ENCODE results near the gene GCDH.

Gene GCDH

DNA sequence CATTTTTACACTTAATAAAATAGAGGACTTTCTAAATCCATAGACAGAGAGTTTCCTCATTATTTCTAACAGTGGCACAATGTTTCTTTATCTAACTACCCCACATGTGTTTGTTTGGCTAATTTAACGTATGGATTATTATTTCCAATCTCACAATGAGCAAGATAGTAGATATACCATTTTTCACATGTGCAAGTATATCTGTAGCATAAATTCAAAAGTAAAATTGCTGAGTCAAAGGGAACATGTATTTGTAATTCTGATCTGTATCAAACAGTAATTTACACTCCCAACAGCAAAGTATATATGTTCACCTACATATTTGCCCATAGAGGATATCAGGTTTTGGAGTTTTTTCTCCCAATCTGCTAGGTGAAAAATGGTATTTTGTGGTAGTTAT is 34.3 kb upstream of the GCDH start:
- H3K4me3 ChIP-seq (ENCODE audit: control insufficient read depth, low read depth, low read length) = no peak overlapping the region
- DNase-seq (ENCODE audit: low read depth) = no peak
- no peak for TF ChIP-seq CTCF (conservative IDR thresholded peaks at IDR 0.05; ENCODE audit: control insufficient read depth, insufficient read depth, low read depth, low read length)

DNA sequence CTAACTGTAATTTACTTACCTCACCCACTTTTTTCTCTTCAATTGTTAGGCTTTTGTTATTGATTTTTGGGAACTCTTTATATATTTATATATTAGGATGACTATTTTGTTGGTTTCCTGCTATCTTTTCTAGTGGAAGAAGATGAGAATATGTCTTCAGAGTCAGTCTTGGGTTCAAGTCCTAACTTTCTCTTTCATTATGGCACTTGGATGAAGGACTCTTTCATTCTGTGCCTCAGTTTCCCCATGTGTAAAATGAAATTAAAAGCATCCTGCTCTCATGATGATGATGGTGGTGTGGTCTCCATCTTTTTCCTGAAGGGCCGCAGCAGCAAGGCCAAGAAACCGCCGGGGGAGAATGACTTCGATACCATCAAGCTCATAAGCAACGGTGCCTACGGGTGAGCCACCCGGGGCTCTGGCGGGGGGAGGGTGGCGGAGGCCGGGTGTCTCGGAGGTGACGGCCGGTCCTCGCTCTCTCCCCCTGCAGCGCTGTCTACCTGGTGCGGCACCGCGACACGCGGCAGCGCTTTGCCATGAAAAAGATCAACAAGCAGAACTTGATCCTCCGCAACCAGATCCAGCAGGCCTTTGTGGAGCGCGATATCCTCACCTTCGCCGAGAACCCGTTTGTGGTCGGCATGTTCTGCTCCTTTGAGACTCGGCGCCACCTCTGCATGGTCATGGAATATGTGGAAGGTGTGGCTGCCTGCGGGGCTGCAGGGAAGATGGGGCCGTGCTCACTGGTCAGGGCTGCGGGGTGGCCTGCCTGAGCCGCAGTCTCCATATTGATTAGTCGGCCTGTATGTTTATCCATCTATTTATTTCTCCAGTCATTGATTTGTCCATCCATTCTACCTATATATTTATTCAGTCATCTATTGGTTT is 32.7 kb upstream of the GCDH start:
- H3K4me3 ChIP-seq (ENCODE audit: control insufficient read depth, low read depth, low read length) = no peak overlapping the region
- TF ChIP-seq CTCF (conservative IDR thresholded peaks at IDR 0.05; ENCODE audit: control insufficient read depth, insufficient read depth, low read depth, low read length) = no peak
- no peak for DNase-seq (ENCODE audit: low read depth)

GRCh38 chr19:12859546-12859945 is 31.4 kb upstream of the GCDH start:
- no peak overlapping the region for H3K4me3 ChIP-seq (ENCODE audit: control insufficient read depth, low read depth, low read length)
- no peak for TF ChIP-seq CTCF (conservative IDR thresholded peaks at IDR 0.05; ENCODE audit: control insufficient read depth, insufficient read depth, low read depth, low read length)
- no peak for DNase-seq (ENCODE audit: low read depth)

DNA sequence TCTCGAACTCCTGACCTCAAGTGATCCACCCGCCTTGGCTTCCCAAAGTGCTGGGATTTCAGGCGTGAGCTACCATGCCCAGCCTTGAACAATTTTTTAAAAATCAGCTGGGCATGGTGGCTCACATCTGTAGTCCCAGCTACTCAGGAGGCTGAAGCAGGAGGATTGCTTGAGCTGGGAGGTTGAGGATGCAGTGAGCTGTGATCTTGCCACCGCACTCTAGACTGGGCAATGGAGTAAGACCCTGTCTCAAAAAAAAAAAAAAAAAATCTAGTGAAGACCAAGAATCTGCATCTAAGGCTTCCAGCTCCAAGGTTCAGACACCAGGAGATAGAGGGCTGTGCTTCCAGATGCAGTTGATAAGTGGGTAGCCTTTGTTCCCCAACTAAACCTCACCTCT is 26.8 kb upstream of the GCDH start:
- no peak overlapping the region for H3K4me3 ChIP-seq (ENCODE audit: control insufficient read depth, low read depth, low read length)
- TF ChIP-seq CTCF (conservative IDR thresholded peaks at IDR 0.05; ENCODE audit: control insufficient read depth, insufficient read depth, low read depth, low read length) = no peak
- DNase-seq (ENCODE audit: low read depth) = no peak

- no peak for DNase-seq (ENCODE audit: low read depth)
- H3K4me3 ChIP-seq (ENCODE audit: control insufficient read depth, low read depth, low read length) = no peak overlapping the region
- TF ChIP-seq CTCF (conservative IDR thresholded peaks at IDR 0.05; ENCODE audit: control insufficient read depth, insufficient read depth, low read depth, low read length) = no peak
Measured at GRCh38 chr19:12864721-12865715, 25.9 kb upstream of the GCDH start.

- TF ChIP-seq CTCF (conservative IDR thresholded peaks at IDR 0.05; ENCODE audit: control insufficient read depth, insufficient read depth, low read depth, low read length) = no peak
- no peak overlapping the region for H3K4me3 ChIP-seq (ENCODE audit: control insufficient read depth, low read depth, low read length)
- no peak for DNase-seq (ENCODE audit: low read depth)
Measured at GRCh38 chr19:12865746-12866415, 25.1 kb upstream of the GCDH start.
